Measurements from ENCODE around the gene PSMG1. TPM values are rescaled to one million over a fixed set of nuclear protein-coding genes. Genes with fewer than 3 reads are reported as not detected.

PSMG1 gene
- polyA plus RNA-seq, 3 donors = 41.3 to 46.8 (median 43.1) TPM

DNA sequence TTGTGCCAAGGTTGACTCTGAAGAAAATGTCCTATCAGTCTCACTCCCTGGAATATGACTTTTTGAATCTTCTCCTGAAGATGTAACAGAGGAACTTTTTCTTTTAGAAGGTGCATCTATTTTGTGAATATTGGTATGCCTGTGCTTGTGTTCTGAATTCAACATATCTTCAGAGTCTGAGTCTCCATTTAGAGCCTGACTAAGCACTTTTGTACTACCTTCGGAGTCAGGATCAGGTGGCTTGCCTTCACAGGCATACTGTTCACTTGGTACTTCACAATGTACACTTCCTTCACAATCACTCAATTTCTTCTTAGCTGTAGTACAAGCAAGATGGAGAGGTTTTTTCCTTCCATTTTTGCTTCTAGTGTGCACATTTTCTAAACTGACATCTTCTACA lies 13.6 kb upstream of the PSMG1 start:
- DNase-seq = no peak

DNA sequence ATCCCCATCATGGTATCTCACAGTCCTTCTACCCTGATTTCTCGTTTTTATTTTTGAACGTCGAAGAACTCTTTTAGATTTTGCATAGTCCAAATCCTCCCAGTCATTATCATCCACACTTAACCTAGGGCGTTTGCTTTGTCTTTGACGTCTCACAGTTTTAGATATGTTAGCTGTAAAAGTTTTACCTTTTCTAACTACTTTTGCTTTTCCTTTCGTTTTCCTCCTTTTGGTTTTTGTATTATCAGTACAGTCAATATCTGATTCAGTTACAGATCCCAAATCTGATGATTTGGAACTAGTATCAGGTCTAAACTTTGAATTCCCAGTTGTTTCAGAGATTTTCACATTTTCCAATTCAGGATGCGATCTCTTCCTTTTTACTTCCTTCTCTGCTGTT lies 13.1 kb upstream of the PSMG1 start:
- DNase-seq = no peak

- no peak for DNase-seq
Measured at GRCh38 chr21:39193380-39193779, 10.1 kb upstream of the PSMG1 start.

GRCh38 chr21:39189857-39190604 lies 6.8 kb upstream of the PSMG1 start:
- no peak for DNase-seq

- DNase-seq = no peak
Measured at GRCh38 chr21:39188521-39189139, 5.4 kb upstream of the PSMG1 start.

DNA sequence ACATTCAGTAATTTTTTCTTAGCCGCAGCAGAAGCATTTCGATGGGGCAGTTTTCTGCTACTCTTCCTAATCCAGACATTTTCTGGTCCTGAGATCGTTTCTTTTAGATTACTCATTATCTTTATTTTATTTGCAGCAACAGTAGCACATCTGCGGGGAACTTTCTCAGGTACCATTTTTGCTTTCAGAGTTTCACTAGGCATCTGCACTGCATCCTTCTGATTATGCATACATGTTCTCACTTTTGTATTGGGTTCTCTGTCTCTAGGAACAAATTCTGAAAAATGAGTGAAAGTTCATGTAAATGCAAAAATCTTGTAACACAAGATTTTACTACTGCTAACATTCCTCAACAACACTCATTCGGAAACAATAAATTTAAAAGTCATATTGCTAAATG lies 3.9 kb upstream of the PSMG1 start:
- DNase-seq = no peak

- no peak for DNase-seq
Measured at GRCh38 chr21:39186676-39187075, 3.4 kb upstream of the PSMG1 start.

- no peak for DNase-seq
Measured at GRCh38 chr21:39185157-39185556, 1.9 kb upstream of the PSMG1 start.

DNA sequence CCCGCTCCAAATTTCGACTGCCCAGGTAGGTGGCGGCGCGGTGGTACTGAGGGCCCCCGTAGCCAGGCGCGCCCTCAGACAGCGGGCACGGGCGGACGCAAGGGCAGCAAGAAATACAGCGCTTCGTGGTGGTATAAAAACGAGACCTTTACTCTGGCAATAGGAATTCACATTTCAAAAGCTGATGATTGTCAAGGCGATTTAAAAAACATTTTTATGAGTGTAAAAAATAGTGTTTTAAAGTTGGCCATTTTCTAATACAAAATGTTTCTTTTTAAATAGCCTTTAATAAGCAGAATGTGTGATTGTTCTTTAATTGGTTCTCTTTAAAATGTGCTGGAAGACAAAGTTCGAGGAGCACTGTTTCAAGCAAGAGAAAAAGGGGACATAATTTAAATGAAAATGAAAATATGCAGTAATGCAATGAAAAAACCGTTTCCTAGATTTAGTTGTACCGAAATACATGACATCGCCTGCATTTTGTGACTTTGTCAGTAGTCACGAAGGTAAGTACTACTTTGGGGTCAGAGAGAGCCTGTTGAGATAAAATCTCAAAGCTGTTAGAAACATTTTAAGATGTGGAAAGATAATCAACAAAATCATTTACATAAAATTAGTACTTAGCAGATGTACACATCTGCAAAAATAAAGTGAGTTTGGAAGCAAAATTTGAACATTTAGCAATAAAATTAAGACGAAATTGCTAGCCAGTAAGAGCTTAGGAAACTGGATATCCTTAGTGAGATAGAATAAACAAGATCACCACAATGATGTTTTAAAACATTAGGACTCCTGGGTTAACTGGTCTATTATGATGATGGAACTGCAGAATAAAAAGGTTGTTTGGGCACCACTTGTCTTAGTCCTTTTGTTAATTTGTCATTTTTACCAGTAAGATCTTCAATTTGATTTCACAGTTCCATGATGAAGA lies 1.1 kb upstream of the PSMG1 start:
- no peak for DNase-seq

GRCh38 chr21:39182484-39183271 lies 573 bp downstream of the PSMG1 start:
- DNase-seq = no peak

DNA sequence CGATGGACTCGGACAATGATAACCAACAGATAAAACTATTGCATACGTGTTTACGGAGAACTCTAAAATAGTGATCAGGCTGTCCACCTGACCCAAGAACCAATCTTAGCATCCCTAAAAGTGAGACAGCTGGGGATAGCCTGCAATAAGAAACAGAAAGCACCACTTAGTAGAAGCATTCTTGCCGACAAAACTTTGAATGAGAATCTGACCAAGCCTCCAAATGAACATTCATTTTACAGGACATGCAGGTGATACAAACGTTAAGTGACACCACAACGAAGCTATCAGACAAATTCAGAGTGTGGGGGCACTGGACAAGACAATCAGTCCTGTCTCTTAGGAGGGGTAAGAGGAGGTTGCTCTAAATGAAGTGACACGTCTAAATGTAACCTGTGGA lies 1.2 kb downstream of the PSMG1 start:
- no peak for DNase-seq

DNA sequence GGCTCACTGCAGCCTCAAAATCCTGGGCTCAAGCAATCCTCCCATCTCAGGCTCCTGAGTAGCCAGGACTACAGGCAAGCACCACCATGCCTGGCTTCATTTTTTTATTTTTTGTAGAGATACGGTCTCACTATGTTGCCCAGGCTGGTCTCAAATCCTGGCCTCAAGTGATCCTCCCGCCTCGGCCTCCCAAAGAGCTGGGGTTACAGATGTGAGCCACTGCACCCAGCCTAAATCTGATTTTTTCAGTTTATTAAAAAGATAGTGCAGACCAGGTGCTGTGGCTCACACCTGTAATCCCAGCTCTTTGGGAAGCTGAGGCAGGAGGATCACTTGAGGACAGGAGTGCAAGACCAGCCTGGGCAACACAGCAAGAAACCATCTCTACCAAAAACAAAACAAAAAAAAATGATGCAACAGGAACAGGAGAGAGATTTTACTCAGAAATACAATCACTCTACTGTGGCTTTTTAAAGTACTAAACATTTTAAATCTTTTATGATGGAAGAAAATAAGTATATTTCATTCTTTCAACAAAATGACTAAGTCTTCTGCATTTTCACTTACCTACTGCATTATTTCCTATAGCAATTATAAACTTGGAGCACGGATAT lies 1.9 kb downstream of the PSMG1 start:
- no peak for DNase-seq

GRCh38 chr21:39180429-39181019 lies 2.7 kb downstream of the PSMG1 start:
- DNase-seq = no peak

DNA sequence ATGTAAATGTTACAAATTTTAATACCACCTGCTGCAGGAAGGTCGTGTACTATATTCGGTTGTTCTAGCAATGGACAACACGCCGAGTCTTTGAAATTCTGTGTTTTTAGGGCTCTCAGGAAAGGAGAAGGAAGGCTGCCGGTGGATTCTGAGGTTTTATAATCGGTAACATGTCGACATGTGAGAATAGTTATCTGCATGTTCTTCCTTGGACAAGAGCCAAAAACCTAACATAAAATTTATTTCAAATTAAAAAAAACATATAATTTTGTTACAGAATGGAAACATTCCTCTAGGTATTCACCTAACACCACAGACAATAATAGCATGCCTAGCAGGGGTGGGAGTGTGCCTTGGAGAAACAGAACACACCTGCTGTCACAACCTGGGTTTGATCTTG lies 4.8 kb downstream of the PSMG1 start:
- DNase-seq = no peak

GRCh38 chr21:39176271-39176709 lies 7.0 kb downstream of the PSMG1 start:
- DNase-seq = no peak

DNA sequence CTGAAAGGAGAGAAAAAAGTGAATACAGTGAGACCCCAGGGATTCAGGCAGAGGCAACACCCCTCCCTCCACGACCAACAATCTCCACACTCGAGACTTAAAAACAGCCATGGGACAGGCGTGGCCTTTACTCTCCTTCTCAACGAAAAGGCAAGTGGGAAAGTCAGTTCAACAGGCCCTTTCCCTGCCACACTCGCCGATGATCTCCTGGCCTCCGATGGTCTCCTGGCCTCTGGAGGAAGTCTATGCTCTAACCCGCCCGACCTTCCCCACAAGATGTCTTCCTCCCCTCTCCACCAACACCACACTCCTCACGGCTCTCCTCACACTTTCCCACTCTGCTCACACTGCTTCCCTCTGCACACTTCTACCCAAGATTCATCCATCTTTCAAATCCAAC lies 7.6 kb downstream of the PSMG1 start:
- no peak for DNase-seq

- DNase-seq = peak; percentile 10
Measured at GRCh38 chr21:39175154-39175553, 8.1 kb downstream of the PSMG1 start.

DNA sequence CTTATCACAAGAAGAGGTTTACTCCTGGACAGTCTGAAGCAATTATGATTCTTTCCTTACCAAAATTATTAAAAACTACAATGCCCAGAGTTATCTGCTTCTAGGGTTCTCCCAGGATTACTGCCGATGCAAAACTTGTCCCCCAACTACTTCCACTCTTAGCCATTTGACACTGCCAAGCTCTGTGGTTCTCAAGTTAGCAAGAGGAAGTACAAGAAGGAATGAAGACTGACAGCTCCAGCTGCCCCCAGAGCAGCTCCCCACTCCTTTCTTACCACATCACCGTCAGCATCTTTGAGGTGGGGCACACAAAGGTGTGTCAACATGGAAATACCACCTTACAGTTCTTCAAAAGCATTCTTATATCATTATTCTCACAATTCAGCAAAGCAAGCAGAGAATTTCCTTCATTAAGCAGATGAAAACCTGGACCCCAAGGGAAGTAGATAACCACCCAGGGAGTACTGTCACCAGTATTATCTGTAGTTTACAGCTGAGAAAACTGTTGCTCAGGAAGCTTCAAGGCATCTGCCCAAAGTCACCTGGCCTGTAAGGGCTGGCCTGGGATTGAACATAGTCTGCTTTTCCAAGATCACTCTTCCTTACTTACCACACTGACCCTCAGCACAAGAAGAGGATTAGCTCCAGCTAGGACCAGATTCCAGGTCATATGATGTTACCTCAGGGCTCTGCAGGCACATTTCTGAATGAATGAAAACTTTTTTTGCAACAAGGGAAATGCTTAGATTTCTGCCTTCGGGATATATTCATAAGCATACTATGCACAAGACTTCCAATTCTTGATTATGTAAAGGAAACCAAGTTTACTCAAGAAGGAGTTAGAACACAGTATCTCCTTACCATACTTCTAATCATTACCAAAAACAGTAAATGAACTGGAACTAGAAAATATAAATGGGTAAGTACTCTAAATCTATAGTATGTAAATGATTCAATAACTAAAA lies 9.3 kb downstream of the PSMG1 start:
- no peak for DNase-seq

DNA sequence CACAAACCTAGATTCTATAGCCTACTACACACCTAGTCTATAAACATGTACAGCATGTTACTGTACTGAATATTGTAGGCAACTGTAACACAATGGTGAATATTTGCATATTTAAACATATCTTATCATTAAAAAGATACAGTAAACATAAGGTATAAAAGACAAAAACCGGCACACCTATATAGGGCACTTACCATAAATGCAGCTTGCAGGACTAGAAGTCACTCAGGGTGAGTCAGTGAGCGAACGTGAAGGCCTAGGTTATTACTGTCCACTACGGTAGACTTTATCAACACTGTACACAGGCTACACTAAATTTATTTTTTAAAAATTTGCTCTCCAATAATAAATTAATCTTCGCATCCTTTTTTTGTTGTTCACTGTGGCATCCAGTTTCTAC lies 13.3 kb downstream of the PSMG1 start:
- no peak for DNase-seq

GRCh38 chr21:39168800-39169199 lies 14.5 kb downstream of the PSMG1 start:
- no peak for DNase-seq
